C4-2B (cell line): ENCODE results near the gene DGKE.

Source experiments
- ZFX ChIP-seq: fragments of 450-650 bp; IDR thresholded peaks from 2 replicates; pipeline ENCODE4 v1.6.1; 2017
- TF ChIP-seq, protein P1 (sequence below): fragments of 450-650 bp; conservative IDR thresholded peaks from 2 replicates; pipeline ENCODE4 v1.5.1; 2017; ENCODE audit warnings: mild to moderate bottlenecking

DNA sequence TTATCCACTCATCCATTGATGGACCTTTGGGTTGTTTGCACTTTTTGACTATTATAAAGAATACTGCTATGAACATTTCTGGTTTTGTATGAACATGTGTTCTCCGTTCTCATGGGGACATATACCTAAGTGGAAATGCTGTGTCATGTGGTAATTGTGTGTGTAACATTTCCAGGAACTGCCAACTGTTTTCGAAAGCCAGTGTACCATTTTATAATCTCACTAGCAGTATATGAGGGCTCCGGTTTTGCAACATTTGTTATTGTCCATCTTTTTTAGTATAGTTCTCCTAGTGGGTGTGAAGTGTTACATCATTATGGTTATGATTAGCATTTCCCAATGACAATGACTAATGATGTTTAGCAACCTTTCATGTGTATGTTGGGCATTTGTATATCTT, 85.0 kb downstream of the DGKE start:
- TF ChIP-seq, protein P1, sequence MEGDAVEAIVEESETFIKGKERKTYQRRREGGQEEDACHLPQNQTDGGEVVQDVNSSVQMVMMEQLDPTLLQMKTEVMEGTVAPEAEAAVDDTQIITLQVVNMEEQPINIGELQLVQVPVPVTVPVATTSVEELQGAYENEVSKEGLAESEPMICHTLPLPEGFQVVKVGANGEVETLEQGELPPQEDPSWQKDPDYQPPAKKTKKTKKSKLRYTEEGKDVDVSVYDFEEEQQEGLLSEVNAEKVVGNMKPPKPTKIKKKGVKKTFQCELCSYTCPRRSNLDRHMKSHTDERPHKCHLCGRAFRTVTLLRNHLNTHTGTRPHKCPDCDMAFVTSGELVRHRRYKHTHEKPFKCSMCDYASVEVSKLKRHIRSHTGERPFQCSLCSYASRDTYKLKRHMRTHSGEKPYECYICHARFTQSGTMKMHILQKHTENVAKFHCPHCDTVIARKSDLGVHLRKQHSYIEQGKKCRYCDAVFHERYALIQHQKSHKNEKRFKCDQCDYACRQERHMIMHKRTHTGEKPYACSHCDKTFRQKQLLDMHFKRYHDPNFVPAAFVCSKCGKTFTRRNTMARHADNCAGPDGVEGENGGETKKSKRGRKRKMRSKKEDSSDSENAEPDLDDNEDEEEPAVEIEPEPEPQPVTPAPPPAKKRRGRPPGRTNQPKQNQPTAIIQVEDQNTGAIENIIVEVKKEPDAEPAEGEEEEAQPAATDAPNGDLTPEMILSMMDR = no peak
- no peak for TF ChIP-seq ZFX
